B cell (primary cell): ENCODE results near the gene LEPR.

ENCODE experiments used
- CTCF ChIP-seq: fragments of 200-600 bp; IDR thresholded peaks from one replicate; pipeline ENCODE4 v1.8.0; 2022; ENCODE audit warnings: antibody characterized with exemption, mild to moderate bottlenecking
- EZH2 ChIP-seq: IDR thresholded peaks from 2 replicates; pipeline ENCODE4 v1.6.1; 2012; ENCODE audit warnings: borderline replicate concordance, low read depth, mild to moderate bottlenecking, moderate library complexity, low read length; ENCODE audit not compliant: insufficient read depth, poor library complexity, severe bottlenecking

GRCh38 chr1:65434760-65435159 is 14.3 kb downstream of the LEPR start:
- TF ChIP-seq CTCF (no peak), EZH2 (no peak)
